Spleen (tissue), 7 donors: ENCODE data around the gene VPS18.

Experiments used
- POLR2A ChIP-seq, 3 donors: fragments of 450-650 bp; IDR thresholded peaks; one replicate each; pipeline ENCODE4 v1.5.1; 2017; ENCODE audit warnings: antibody characterized with exemption in 3 of 3, mild to moderate bottlenecking in 1 of 3
- TF ChIP-seq, protein P1 (sequence below), 11 experiments: fragments of 200-600 bp in 7 of 11; fragments of 450-650 bp in 4 of 11; sonication (generic) in 4 of 11; IDR thresholded peaks in 8 of 11; conservative IDR thresholded peaks in 3 of 11; 1 replicate in 7 of 11; 2 replicates in 4 of 11; pipeline versions ENCODE4 v1.4.0 to v1.8.0; 2016 to 2021; ENCODE audit warnings: antibody characterized with exemption in 11 of 11, inconsistent platforms in 4 of 11, mild to moderate bottlenecking in 1 of 11
- donor health status: DM: no; HTN: no; CAD: no; lungs with moderate emphysema.
- donor health status: DM: no; HTN: no; CAD: no.
- donor health status: DM: no; HTN: no; CAD: no.

DNA sequence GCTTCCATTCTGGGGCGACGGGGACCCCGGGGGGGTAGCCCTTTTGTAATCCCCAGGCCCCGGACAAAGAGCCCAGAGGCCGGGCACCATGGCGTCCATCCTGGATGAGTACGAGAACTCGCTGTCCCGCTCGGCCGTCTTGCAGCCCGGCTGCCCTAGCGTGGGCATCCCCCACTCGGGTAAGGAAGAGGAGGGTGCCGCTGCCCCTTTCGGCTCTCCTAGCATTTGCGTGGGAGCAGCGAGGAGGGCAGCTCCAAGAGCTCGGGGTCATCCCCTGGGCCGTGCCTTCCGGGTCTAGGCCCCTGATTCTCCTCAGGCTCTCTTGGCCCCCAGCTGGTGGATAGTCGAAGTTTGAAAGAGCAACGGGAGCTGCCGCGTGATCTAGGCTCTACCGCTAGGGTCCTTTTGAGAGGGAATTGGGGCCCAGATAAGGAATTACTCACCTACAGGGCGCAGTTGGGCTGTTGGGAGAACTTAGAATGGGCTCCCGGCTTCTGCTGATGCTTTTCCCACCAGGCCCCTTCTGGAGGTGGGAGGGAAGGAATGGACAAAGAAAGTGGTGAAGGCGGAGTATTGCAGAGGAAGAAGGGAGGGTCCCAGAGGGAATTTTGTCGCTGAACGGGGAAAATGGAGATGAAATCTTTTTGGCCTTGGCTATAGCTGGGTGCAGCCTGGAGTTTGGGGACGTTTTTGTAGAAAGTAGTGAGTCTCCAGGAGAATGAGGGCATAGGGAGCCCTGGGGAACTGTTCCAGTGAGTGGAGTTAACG lies 615 bp downstream of the VPS18 start:
- no peak for TF ChIP-seq POLR2A (IDR thresholded peaks at IDR 0.05)
- TF ChIP-seq, protein P1, sequence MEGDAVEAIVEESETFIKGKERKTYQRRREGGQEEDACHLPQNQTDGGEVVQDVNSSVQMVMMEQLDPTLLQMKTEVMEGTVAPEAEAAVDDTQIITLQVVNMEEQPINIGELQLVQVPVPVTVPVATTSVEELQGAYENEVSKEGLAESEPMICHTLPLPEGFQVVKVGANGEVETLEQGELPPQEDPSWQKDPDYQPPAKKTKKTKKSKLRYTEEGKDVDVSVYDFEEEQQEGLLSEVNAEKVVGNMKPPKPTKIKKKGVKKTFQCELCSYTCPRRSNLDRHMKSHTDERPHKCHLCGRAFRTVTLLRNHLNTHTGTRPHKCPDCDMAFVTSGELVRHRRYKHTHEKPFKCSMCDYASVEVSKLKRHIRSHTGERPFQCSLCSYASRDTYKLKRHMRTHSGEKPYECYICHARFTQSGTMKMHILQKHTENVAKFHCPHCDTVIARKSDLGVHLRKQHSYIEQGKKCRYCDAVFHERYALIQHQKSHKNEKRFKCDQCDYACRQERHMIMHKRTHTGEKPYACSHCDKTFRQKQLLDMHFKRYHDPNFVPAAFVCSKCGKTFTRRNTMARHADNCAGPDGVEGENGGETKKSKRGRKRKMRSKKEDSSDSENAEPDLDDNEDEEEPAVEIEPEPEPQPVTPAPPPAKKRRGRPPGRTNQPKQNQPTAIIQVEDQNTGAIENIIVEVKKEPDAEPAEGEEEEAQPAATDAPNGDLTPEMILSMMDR (IDR thresholded peaks at IDR 0.05 in 8 of 11, conservative IDR thresholded peaks at IDR 0.05 in 3 of 11), result peak in 8 of 11 experiments; percentile 14 to 52 (median 30)
